SK-N-SH treated with all-trans-retinoic acid at 6 μM for 48 hours (cell line): ENCODE data around the gene EPS8L2.
A peak's percentile ranks its signal among the peaks of the same experiment; 100 is the strongest.

ENCODE experiments used
- ATAC-seq: fragments of 200-7000 bp; cut with Tn5 transposase; 3 replicates; pipeline ENCODE4 v1.9.1; 2020; ENCODE audit warnings: mild to moderate bottlenecking, moderate library complexity
- ARNTL ChIP-seq: fragments of 450-650 bp; formaldehyde crosslinking; IDR thresholded peaks from 2 replicates; pipeline ENCODE4 v1.5.0; 2020; ENCODE audit warnings: low read depth, mild to moderate bottlenecking, moderate library complexity, borderline replicate concordance
- BACH2 ChIP-seq: fragments of 250-450 bp; sonication (Bioruptor Pico); IDR thresholded peaks from 2 replicates; pipeline ENCODE4 v1.9.0; 2021; ENCODE audit warnings: mild to moderate bottlenecking, borderline replicate concordance
- CREB5 ChIP-seq: fragments of 250-450 bp; sonication (Bioruptor Pico); IDR thresholded peaks from 2 replicates; pipeline ENCODE4 v1.5.1; 2020; ENCODE audit warnings: low read depth, mild to moderate bottlenecking, moderate library complexity
- CSDC2 ChIP-seq: fragments of 250-450 bp; sonication (Bioruptor Pico); IDR thresholded peaks from 2 replicates; pipeline ENCODE4 v1.5.0; 2020; ENCODE audit warnings: mild to moderate bottlenecking, moderate library complexity
- ESRRG ChIP-seq: fragments of 250-450 bp; sonication (Bioruptor Pico); IDR thresholded peaks from 2 replicates; pipeline ENCODE4 v1.6.1; 2021; ENCODE audit warnings: mild to moderate bottlenecking
- GLIS3 ChIP-seq: fragments of 250-450 bp; sonication (Bioruptor Pico); IDR thresholded peaks from 2 replicates; pipeline ENCODE4 v1.5.0; 2020; ENCODE audit warnings: mild to moderate bottlenecking, moderate library complexity
- ISL1 ChIP-seq: fragments of 250-450 bp; sonication (Bioruptor Pico); IDR thresholded peaks from 2 replicates; pipeline ENCODE4 v2.1.2; 2022; ENCODE audit warnings: mild to moderate bottlenecking, moderate library complexity
- OSR1 ChIP-seq: fragments of 250-450 bp; sonication (Bioruptor Pico); IDR thresholded peaks from 2 replicates; pipeline ENCODE4 v1.8.0; 2022; ENCODE audit warnings: moderate library complexity, mild to moderate bottlenecking, inconsistent platforms
- POU6F1 ChIP-seq: fragments of 250-450 bp; sonication (Bioruptor Pico); IDR thresholded peaks from 2 replicates; pipeline ENCODE4 v1.8.0; 2021; ENCODE audit warnings: low read depth, mild to moderate bottlenecking, moderate library complexity, borderline replicate concordance
- TCF4 ChIP-seq: fragments of 250-450 bp; sonication (Bioruptor Pico); IDR thresholded peaks from 2 replicates; pipeline ENCODE4 v1.8.0; 2021; ENCODE audit warnings: mild to moderate bottlenecking, moderate library complexity, borderline replicate concordance
- TOX ChIP-seq: fragments of 250-450 bp; sonication (Bioruptor Pico); IDR thresholded peaks from 2 replicates; pipeline ENCODE4 v1.8.0; 2021; ENCODE audit warnings: mild to moderate bottlenecking, moderate library complexity, borderline replicate concordance
- TSHZ2 ChIP-seq: fragments of 250-450 bp; sonication (Bioruptor Pico); IDR thresholded peaks from 2 replicates; pipeline ENCODE4 v1.5.0; 2020; ENCODE audit warnings: mild to moderate bottlenecking, moderate library complexity
- ZC3H10 ChIP-seq: fragments of 250-450 bp; sonication (Bioruptor Pico); IDR thresholded peaks from 2 replicates; pipeline ENCODE4 v1.5.1; 2021; ENCODE audit warnings: mild to moderate bottlenecking, moderate library complexity
- ZFP3 ChIP-seq: fragments of 250-450 bp; sonication (Bioruptor Pico); IDR thresholded peaks from 2 replicates; pipeline ENCODE4 v1.5.0; 2020; ENCODE audit warnings: mild to moderate bottlenecking, moderate library complexity
- ZFP30 ChIP-seq: fragments of 450-650 bp; formaldehyde crosslinking; IDR thresholded peaks from 2 replicates; pipeline ENCODE4 v1.5.0; 2022; ENCODE audit warnings: mild to moderate bottlenecking, moderate library complexity
- ZNF565 ChIP-seq: fragments of 450-650 bp; formaldehyde crosslinking; conservative IDR thresholded peaks from 2 replicates; pipeline ENCODE4 v1.5.0; 2020; ENCODE audit warnings: low read depth, mild to moderate bottlenecking, moderate library complexity
- ZNF70 ChIP-seq: fragments of 450-650 bp; formaldehyde crosslinking; IDR thresholded peaks from 2 replicates; pipeline ENCODE4 v1.5.0; 2020; ENCODE audit warnings: mild to moderate bottlenecking, moderate library complexity
- ZNF8 ChIP-seq: fragments of 450-650 bp; formaldehyde crosslinking; IDR thresholded peaks from 2 replicates; pipeline ENCODE4 v1.5.0; 2020; ENCODE audit warnings: mild to moderate bottlenecking, moderate library complexity

Gene EPS8L2

GRCh38 chr11:694563-695287 lies 11.3 kb upstream of the EPS8L2 start, which contains the start of gene DEAF1:
TSS of gene DEAF1 (minus strand) at chr11:695222. CDS start at chr11:695047, 175 bp downstream.
- TF ChIP-seq ZFP30 (CRISPR knock-in tag) (no peak), ARNTL (CRISPR knock-in tag) (no peak), ZFP3 (CRISPR knock-in tag) (no peak), OSR1 (no peak), ISL1 (CRISPR knock-in tag) (no peak), ZNF8 (no peak), ZC3H10 (CRISPR knock-in tag) (no peak), TSHZ2 (CRISPR knock-in tag) (no peak), ZNF565 (CRISPR knock-in tag) (no peak), BACH2 (CRISPR knock-in tag) (no peak), ESRRG (no peak), GLIS3 (CRISPR knock-in tag) (no peak), CREB5 (CRISPR knock-in tag) (no peak), ZNF70 (no peak), TCF4 (CRISPR knock-in tag) (no peak)
- ATAC-seq, result peak; percentile 90

GRCh38 chr11:695288-695537 lies 10.8 kb upstream of the EPS8L2 start:
- TF ChIP-seq TOX (CRISPR knock-in tag) (no peak), CSDC2 (CRISPR knock-in tag) (no peak), OSR1 (no peak), POU6F1 (CRISPR knock-in tag) (no peak), BACH2 (CRISPR knock-in tag) (no peak), ZNF565 (CRISPR knock-in tag) (no peak), TSHZ2 (CRISPR knock-in tag) (no peak), ARNTL (CRISPR knock-in tag) (no peak), GLIS3 (CRISPR knock-in tag) (no peak), ZFP30 (CRISPR knock-in tag) (no peak)
- no peak for ATAC-seq

GRCh38 chr11:695538-696248 lies 10.3 kb upstream of the EPS8L2 start, which contains the start of gene TMEM80:
TSS of gene TMEM80 (plus strand) at chr11:695816. CDS start at chr11:695828, 12 bp downstream.
- TF ChIP-seq OSR1 (no peak), ISL1 (CRISPR knock-in tag) (no peak), ZNF8 (no peak), ZNF565 (CRISPR knock-in tag) (no peak), ZNF70 (no peak)
- peak; percentile 88 for ATAC-seq
